Activated gamma-delta T cell (primary cell): Measurements from ENCODE around the gene CRYBG1.

Experiments
- DNase-seq: peaks from one replicate; lab custom pipeline; 2025; lab: John Stamatoyannopoulos, UW

The CRYBG1 gene

GRCh38 chr6:106522562-106523250, 162.2 kb downstream of the CRYBG1 start:
- no peak for DNase-seq

GRCh38 chr6:106525107-106525881, 164.8 kb downstream of the CRYBG1 start:
- DNase-seq = no peak

- no peak for DNase-seq
Measured at GRCh38 chr6:106525882-106526275, 165.4 kb downstream of the CRYBG1 start.

- no peak for DNase-seq
Measured at GRCh38 chr6:106527117-106527516, 166.6 kb downstream of the CRYBG1 start.

GRCh38 chr6:106527979-106528378, 167.5 kb downstream of the CRYBG1 start:
- DNase-seq = no peak

GRCh38 chr6:106528521-106528920, 168.0 kb downstream of the CRYBG1 start:
- no peak for DNase-seq

- DNase-seq = no peak
Measured at GRCh38 chr6:106529438-106529837, 168.9 kb downstream of the CRYBG1 start.

GRCh38 chr6:106530026-106530425, 169.5 kb downstream of the CRYBG1 start:
- no peak for DNase-seq

GRCh38 chr6:106530502-106530901, 170.0 kb downstream of the CRYBG1 start:
- DNase-seq = no peak

GRCh38 chr6:106533054-106533453, 172.5 kb downstream of the CRYBG1 start:
- no peak for DNase-seq

- DNase-seq = no peak
Measured at GRCh38 chr6:106534004-106534403, 173.5 kb downstream of the CRYBG1 start.

- DNase-seq = no peak
Measured at GRCh38 chr6:106534564-106534982, 174.1 kb downstream of the CRYBG1 start.

- DNase-seq = no peak
Measured at GRCh38 chr6:106535012-106535411, 174.5 kb downstream of the CRYBG1 start.

GRCh38 chr6:106536357-106536756, 175.8 kb downstream of the CRYBG1 start:
- no peak for DNase-seq

GRCh38 chr6:106536851-106537250, 176.3 kb downstream of the CRYBG1 start:
- no peak for DNase-seq

GRCh38 chr6:106537662-106538061, 177.1 kb downstream of the CRYBG1 start:
- no peak for DNase-seq

GRCh38 chr6:106538145-106538544, 177.6 kb downstream of the CRYBG1 start:
- DNase-seq = no peak

GRCh38 chr6:106539936-106540335, 179.4 kb downstream of the CRYBG1 start:
- no peak for DNase-seq

- no peak for DNase-seq
Measured at GRCh38 chr6:106540432-106540831, 179.9 kb downstream of the CRYBG1 start.

GRCh38 chr6:106540907-106541306, 180.4 kb downstream of the CRYBG1 start:
- no peak for DNase-seq

- DNase-seq = no peak
Measured at GRCh38 chr6:106546261-106546690, 185.8 kb downstream of the CRYBG1 start.

GRCh38 chr6:106546691-106547414, 186.3 kb downstream of the CRYBG1 start:
- DNase-seq = no peak
